NCI-H774 (cell line): ENCODE data around the gene GLYATL3.
A peak's percentile ranks its signal among the peaks of the same experiment; 100 is the strongest.
"Not testable (repeated sequence)": the region's sequence is repeated elsewhere in the genome, so short reads cannot be mapped to it uniquely, and the experiment has no call there.

Source experiments
- DNase-seq: peaks from one replicate; lab custom pipeline; 2025; lab: John Stamatoyannopoulos, UW

The GLYATL3 gene

DNA sequence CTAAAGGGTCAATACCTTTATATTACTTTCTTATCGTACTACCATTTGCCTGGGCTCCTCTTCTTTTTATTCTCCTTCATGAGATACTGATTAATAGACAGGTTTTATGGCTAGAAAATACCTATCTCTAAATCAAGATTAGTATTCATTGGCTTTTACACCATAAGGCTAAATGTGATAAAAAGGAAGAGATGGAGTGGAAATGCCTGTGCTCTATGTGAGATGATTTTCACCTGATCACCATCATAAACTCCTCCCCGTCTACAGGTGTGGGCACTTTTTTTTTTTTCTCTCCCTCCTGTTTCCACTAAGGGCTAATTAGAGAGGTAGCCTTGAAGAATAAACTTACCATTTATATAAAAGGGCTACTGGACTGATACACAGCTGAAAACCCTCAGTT, at the start of gene GLYATL3:
GLYATL3 (plus strand) TSS at position 301 of the 400 bp plus-strand sequence. CDS start 12,068 bp downstream, outside the sequence.
- DNase-seq = no peak

DNA sequence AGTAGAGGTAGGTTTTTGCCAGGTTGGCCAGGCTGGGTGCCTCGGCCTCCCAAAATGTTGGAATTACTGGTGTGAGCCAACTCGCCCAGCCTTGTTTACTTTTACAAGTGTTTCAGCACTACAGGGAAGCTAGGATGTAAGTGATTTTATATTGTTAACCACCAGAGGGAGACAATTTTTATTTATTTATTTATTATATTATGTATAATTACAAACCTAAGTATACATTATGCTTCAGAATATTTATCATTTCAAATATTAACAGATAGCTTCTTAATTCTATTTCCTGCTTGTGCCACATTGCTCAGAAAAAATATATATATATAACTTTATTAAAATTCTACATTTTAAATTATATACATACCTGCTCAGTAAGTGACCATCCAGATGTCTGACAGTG, 46.5 kb upstream of the GLYATL3 start:
- no peak for DNase-seq

GRCh38 chr6:49454787-49455709, 44.7 kb upstream of the GLYATL3 start:
- no peak for DNase-seq

DNA sequence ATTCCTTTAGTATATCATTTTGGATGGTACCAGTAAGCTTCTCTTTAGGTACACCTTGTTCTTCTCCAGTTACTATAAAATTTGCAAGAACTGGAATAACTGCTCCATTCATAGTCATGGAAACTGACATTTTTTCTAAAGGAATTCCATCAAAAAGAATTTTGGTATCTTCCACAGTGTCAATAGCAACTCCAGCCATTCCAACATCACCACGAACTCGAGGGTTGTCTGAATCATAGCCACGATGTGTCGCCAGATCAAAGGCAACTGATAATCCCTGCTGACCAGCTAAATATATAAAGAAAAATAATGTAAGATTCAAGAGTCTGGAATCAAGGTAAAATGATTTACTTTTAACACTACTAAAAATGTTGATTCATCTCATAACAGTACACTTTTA, 42.0 kb upstream of the GLYATL3 start:
- DNase-seq = no peak

DNA sequence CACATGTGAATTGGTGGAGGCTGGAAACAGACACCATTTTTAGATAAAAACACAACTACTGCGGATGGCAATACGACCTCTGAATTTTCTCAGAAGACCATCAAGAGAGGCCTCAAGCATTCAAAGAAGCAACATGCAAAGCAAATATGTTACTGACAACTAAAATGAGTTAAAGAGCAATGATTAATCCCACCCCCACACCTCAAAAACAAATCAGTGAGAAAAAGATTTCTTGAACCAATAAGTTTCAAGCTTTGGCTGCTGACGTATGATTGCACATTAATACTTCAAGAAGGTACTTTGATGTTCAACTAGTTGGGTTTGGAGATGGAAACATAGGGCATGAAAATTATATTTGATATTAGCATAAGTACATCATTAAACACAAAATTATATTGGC, 37.7 kb upstream of the GLYATL3 start:
- no peak for DNase-seq

- no peak for DNase-seq
Measured at GRCh38 chr6:49462599-49462926, 37.2 kb upstream of the GLYATL3 start.

DNA sequence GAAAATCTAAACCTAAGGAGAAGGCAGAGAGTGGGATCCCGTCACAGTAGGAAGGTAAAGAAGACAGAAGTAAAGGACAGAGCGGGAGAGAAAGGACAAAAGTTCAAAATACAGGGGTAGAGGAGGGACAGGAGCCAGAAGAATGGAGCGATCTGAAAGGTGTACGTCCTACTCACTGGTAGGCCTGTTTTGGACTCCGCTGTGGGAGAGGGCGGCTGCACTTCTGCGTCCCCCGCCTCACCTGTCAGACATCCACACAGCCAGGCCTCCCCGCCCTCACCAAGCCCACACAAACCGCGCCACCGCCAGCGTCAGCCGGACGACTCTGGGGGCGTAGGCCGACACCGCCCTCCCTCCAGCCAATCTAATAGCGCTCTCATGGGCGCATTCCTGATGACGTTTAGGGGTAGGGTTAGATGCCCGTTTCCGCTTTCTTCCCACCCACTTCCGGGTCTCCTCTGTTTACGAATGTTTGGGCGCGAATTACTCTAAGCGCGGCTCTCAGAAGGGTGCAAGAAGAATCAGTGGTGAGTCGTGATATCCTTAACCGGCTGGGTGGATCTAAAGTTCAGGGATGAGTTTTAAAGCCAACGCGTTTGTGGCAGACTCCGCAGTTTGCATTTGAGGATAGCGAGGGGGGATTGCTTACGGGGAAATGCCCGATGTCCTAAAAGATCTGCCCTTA, 36.7 kb upstream of the GLYATL3 start, which contains the start of the genes CENPQ and MMUT:
CENPQ (plus strand) TSS at position 444 of the 685 bp plus-strand sequence. CDS start 6,807 bp downstream, outside the sequence.
MMUT (minus strand) TSS at position 327 of the 685 bp plus-strand sequence. CDS start 3,787 bp downstream, outside the sequence.
- DNase-seq = peak; percentile 93

DNA sequence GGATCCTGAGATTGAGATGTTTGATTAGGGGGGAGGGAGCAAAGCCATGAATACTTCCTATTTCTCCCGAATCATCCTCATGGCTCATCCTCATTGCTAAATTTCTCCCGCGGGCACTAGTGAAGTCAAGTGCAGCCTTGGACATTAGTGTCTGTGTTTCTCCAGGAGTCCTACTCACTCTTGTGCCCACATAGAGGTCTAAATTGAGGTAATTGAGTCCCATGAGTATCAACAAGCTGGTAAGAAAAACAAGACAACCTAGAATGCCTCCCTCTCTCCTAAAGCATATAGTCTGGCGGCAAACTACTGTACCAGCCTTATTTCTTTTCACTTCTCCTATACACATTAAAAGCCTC, 36.1 kb upstream of the GLYATL3 start:
- DNase-seq = no peak

- DNase-seq = no peak
Measured at GRCh38 chr6:49464691-49465090, 35.0 kb upstream of the GLYATL3 start.

- DNase-seq = no peak
Measured at GRCh38 chr6:49468042-49468441, 31.7 kb upstream of the GLYATL3 start.

DNA sequence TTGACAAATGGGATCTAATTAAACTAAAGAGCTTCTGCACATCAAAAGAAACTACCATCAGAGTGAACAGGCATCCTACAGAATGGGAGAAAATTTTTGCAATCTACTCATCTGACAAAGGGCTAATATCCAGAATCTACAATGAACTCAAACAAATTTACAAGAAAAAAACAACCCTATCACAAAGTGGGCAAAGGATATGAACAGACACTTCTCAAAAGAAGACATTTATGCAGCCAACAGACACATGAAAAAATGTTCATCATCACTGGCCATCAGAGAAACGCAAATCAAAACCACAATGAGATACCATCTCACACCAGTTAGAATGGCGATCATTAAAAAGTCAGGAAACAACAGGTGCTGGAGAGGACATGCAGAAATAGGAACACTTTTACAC, 23.2 kb upstream of the GLYATL3 start:
- not testable (repeated sequence) for DNase-seq

- no peak for DNase-seq
Measured at GRCh38 chr6:49479308-49479970, 20.3 kb upstream of the GLYATL3 start.

- not testable (repeated sequence) for DNase-seq
Measured at GRCh38 chr6:49481846-49482245, 17.9 kb upstream of the GLYATL3 start.

- not testable (repeated sequence) for DNase-seq
Measured at GRCh38 chr6:49483380-49483779, 16.3 kb upstream of the GLYATL3 start.

- no peak for DNase-seq
Measured at GRCh38 chr6:49490633-49491032, 9.1 kb upstream of the GLYATL3 start.

- DNase-seq = no peak
Measured at GRCh38 chr6:49497304-49497703, 2.4 kb upstream of the GLYATL3 start.

DNA sequence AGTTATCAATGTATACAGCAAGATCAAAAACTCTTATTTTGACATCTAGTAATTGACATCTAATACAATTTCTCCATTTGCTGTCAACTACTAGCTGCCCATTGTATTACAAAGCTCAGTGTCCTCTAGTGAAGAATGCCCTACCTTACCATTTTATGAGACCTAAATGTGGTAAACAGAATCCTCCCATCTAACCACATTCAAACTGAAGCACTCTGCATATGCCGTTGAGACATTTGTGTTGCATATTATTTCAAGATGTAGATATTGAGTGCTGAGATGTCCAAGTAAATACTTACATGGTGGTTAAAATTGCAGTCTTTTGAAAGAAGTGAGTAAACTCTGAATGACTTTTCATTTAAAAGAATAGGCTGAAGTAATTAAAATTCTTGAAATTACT, 597 bp upstream of the GLYATL3 start:
- no peak for DNase-seq

GRCh38 chr6:49504666-49505065, 4.9 kb downstream of the GLYATL3 start:
- DNase-seq = no peak

DNA sequence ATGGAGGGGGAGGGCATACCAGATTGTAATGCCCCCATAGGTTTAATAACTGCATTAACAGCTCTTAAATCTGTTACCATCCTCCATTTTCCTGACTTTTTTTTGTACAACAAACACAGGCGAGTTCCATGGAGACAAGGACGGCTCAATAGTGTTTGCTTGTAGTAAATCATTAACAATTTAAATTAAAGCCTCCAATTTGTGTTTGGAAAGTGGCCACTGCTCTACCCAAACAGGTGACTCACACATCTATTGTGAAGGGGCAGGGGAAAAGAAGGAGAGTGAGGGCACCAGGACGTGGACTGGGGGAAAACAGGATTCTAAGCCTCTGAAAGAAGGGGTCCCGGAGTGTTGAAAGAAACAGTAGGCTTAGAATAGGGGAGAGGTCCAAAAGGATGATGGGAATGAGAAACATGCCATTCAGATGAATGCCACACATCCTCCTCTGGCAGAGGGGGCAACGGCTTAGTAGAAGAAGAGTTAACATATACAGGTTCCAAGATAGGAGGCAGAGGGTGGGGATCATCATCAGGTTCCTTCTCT, 6.9 kb downstream of the GLYATL3 start:
- DNase-seq = no peak

DNA sequence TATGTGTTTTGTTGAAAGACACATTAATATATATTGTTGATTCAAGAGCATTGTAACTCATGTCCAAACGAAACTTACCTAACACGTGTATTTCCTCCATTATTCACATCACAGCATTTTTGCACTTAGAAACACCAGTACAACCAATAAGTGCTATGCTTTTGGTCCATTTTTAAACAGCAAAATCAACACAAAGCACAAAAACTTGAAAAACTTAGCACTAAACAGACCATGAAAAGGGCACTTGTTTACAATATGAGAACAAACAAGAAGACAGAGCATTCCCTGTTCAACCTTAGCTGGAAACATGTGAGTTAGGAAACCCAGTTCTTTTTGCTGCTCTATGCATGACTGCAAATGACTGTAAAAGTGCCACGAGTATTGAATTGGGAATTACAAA, 9.6 kb downstream of the GLYATL3 start:
- no peak for DNase-seq

DNA sequence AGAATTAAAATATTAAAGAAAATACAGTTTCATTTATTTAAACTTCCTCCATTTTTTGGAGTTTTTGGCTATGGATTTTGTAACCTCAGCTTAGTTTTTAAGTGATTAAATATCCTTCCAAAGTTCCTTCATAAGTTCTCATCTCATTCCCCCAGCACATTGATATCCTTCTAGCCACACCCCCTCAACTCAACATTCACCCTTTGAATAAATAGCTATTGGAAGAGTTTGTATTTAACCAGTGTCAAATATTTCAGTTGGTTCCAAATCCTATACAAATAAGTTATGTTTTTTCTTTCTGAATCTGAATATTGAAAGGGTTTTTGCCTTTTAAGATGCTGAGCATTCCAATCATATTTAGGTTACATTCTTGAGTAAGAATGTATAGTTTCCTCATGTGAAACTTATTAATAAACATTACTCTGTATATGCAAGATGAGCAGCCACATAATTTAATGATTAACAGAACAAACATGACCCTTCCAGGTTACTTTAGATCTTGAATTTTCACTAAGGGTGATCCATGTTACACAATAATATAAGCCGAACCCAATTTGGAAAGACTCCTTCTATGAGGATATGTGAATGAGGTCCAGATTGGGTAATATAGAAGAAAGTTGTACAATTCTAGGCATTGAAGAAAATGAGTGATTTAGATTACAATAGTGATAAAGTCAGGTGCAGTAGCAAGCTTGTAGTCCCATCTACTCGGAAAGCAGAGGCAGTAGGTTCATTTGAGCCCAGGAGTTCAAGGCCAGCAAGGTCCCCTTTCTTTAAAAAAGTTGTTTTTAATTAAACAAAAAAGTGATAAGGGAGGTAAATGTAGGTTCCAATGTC, 13.6 kb downstream of the GLYATL3 start:
- DNase-seq = no peak
